Liver (tissue), 9 donors: ENCODE results near the gene SLC12A3. TPM values are rescaled to one million over a fixed set of nuclear protein-coding genes. Genes with fewer than 3 reads are reported as not detected.

Experiments used
- DNase-seq: peaks from one replicate; pipeline ENCODE4 v3.0.0-alpha.2; 2017; ENCODE audit warnings: low spot score
- H3K27ac ChIP-seq, 2 donors: one replicate each; pipeline ENCODE4 v1.7.0; 2013; ENCODE audit warnings: inconsistent platforms in 2 of 2, low read length in 2 of 2, control low read depth in 1 of 2, low read depth in 1 of 2, mild to moderate bottlenecking in 1 of 2
- H3K27me3 ChIP-seq, 4 donors: one replicate each; pipeline versions ENCODE4 v1.6.1 to v1.7.0; 2013; ENCODE audit warnings: low read length in 3 of 4, inconsistent platforms in 1 of 4, mild to moderate bottlenecking in 1 of 4, moderate library complexity in 1 of 4; ENCODE audit not compliant: control insufficient read depth in 4 of 4, insufficient read depth in 4 of 4
- H3K36me3 ChIP-seq, 4 donors: one replicate each; pipeline versions ENCODE4 v1.6.1 to v1.7.0; 2013; ENCODE audit warnings: low read length in 3 of 4, mild to moderate bottlenecking in 3 of 4, low read depth in 1 of 4, moderate library complexity in 1 of 4; ENCODE audit not compliant: control insufficient read depth in 4 of 4, insufficient read depth in 3 of 4
- H3K4me1 ChIP-seq, 4 donors: one replicate each; pipeline versions ENCODE4 v1.6.1 to v1.7.0; 2013; ENCODE audit warnings: low read length in 3 of 4, mild to moderate bottlenecking in 3 of 4, moderate library complexity in 1 of 4; ENCODE audit not compliant: control insufficient read depth in 4 of 4, insufficient read depth in 4 of 4
- H3K4me3 ChIP-seq, 3 donors: one replicate each; pipeline versions ENCODE4 v1.6.1 to v1.7.0; 2013; ENCODE audit warnings: low read length in 3 of 3, control low read depth in 1 of 3, low read depth in 1 of 3, mild to moderate bottlenecking in 1 of 3
- H3K9ac ChIP-seq, 2 donors: one replicate each; pipeline ENCODE4 v1.7.0; 2013; ENCODE audit warnings: low read length in 2 of 2, mild to moderate bottlenecking in 2 of 2, moderate library complexity in 2 of 2, control low read depth in 1 of 2, low read depth in 1 of 2
- H3K9me3 ChIP-seq, 4 donors: one replicate each; pipeline versions ENCODE4 v1.6.1 to v1.7.0; 2013; ENCODE audit warnings: low read length in 3 of 4; ENCODE audit not compliant: control insufficient read depth in 4 of 4
- EGR1 ChIP-seq, 2 donors: IDR thresholded peaks; 2 replicates each; pipeline ENCODE4 v1.6.1; 2016 to 2018; ENCODE audit warnings: antibody characterized with exemption in 2 of 2, low read depth in 2 of 2
- FOXA1 ChIP-seq: IDR thresholded peaks from 2 replicates; pipeline ENCODE4 v1.6.1; 2016; ENCODE audit warnings: antibody characterized with exemption
- FOXA2 ChIP-seq: IDR thresholded peaks from 2 replicates; pipeline ENCODE4 v1.6.1; 2016; ENCODE audit warnings: antibody characterized with exemption
- GABPA ChIP-seq, 2 donors: IDR thresholded peaks in 1 of 2; conservative IDR thresholded peaks in 1 of 2; 2 replicates each; pipeline ENCODE4 v1.6.1; 2016; ENCODE audit warnings: antibody characterized with exemption in 2 of 2, mild to moderate bottlenecking in 1 of 2, moderate library complexity in 1 of 2
- HNF4A ChIP-seq, 2 donors: conservative IDR thresholded peaks; 2 replicates each; pipeline ENCODE4 v1.6.1; 2016; ENCODE audit warnings: antibody characterized with exemption in 2 of 2, mild to moderate bottlenecking in 2 of 2
- JUND ChIP-seq, 2 donors: IDR thresholded peaks; 2 replicates each; pipeline ENCODE4 v1.6.1; 2016; ENCODE audit warnings: antibody characterized with exemption in 2 of 2
- RAD21 ChIP-seq, 2 donors: IDR thresholded peaks; 2 replicates each; pipeline ENCODE4 v1.6.1; 2016; ENCODE audit warnings: antibody characterized with exemption in 2 of 2, mild to moderate bottlenecking in 2 of 2
- RXRA ChIP-seq, 2 donors: IDR thresholded peaks; 2 replicates each; pipeline ENCODE4 v1.6.1; 2017 to 2018; ENCODE audit warnings: antibody characterized with exemption in 2 of 2, mild to moderate bottlenecking in 1 of 2
- TAF1 ChIP-seq: conservative IDR thresholded peaks from 2 replicates; pipeline ENCODE4 v1.6.1; 2016; ENCODE audit warnings: antibody characterized with exemption, mild to moderate bottlenecking
- YY1 ChIP-seq: IDR thresholded peaks from 2 replicates; pipeline ENCODE4 v1.6.1; 2016; ENCODE audit warnings: antibody characterized with exemption, mild to moderate bottlenecking
- ZBTB33 ChIP-seq: IDR thresholded peaks from 2 replicates; pipeline ENCODE4 v1.6.1; 2016; ENCODE audit warnings: antibody characterized with exemption
- WGBS: extraction: QIAGEN DNeasy Blood & Tissue Kit; methylation state at CpG from one replicate; pipeline ENCODE4 v1.1.7; 2013; 5-methylcytosine and 5-hydroxymethylcytosine counted together
- polyA plus RNA-seq, 2 donors: library from polyadenylated mRNA; stranded (reverse) in 1 of 2; unstranded in 1 of 2; fragments of 200-250 nt in 1 of 2; fragments of >200 nt in 1 of 2; fragmentation: Nextera tagmentation in 1 of 2; extraction: Ambion mirVana in 1 of 2; gene quantifications; one replicate each; pipeline versions ENCODE4 v1.2.1 to v1.2.3, GENCODE V29; 2013 to 2015
- total RNA-seq, 2 donors: library from RNA; depleted of rRNA; stranded (reverse); fragments of >200 nt; gene quantifications; one replicate each; pipeline ENCODE4 v1.2.3, GENCODE V29; 2014
- TF ChIP-seq, protein P1 (sequence below): IDR thresholded peaks from 2 replicates; pipeline ENCODE4 v1.6.1; 2016; ENCODE audit warnings: antibody characterized with exemption
- TF ChIP-seq, protein P2 (sequence below): IDR thresholded peaks from 2 replicates; pipeline ENCODE4 v1.6.1; 2016; ENCODE audit warnings: antibody characterized with exemption
- TF ChIP-seq, protein P3 (sequence below): fragments of 150-350 bp; IDR thresholded peaks from 2 replicates; pipeline ENCODE4 v1.5.1; 2017; ENCODE audit warnings: improper control_type of control experiment, low read depth, low read length; ENCODE audit not compliant: missing input control
- donor health status: healthy.
- donor health status: healthy.
- donor health status: healthy.
- donor health status: healthy.
- donor health status: healthy.

SLC12A3 gene
- total and polyA plus RNA-seq, 4 donors, result 0.09 TPM; not detected in 3

- H3K27me3 ChIP-seq, result no peaks in the 10 kb centered on the region
- TF ChIP-seq, protein P1, sequence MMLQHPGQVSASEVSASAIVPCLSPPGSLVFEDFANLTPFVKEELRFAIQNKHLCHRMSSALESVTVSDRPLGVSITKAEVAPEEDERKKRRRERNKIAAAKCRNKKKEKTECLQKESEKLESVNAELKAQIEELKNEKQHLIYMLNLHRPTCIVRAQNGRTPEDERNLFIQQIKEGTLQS, result no peak
- no peak for TF ChIP-seq EGR1 (IDR thresholded peaks at IDR 0.05; ENCODE audit: low read depth in 2 of 2)
- H3K36me3 ChIP-seq, result peaks cover 2 to 6% (median 3%) of the 10 kb centered on the region in 4 donors
- DNase-seq, result no peak
- H3K9ac ChIP-seq, result no peak overlapping the region
- WGBS, result 94% methylated on average over 12 of the region's 12 CpGs
- no peak overlapping the region for H3K4me3 ChIP-seq
- no peaks in the 10 kb centered on the region for H3K9me3 ChIP-seq
- no peaks in the 10 kb centered on the region for H3K4me1 ChIP-seq
- no peak overlapping the region for H3K27ac ChIP-seq
Observed at GRCh38 chr16:56823081-56823733, 41.8 kb upstream of the SLC12A3 start.

- Histone ChIP-seq H3K9me3 (no peaks in the 10 kb centered on the region), H3K27me3 (no peaks in the 10 kb centered on the region), H3K36me3 (peaks cover 2 to 7% (median 6%) of the 10 kb centered on the region in 4 donors), H3K4me1 (no peaks in the 10 kb centered on the region), H3K27ac (no peak overlapping the region), H3K9ac (no peak overlapping the region), H3K4me3 (no peak overlapping the region)
- 76% methylated on average over 3 of the region's 3 CpGs for WGBS
- no peak for TF ChIP-seq TAF1
- peak in 1 of 2 donors; percentile 35 for TF ChIP-seq RAD21 (IDR thresholded peaks at IDR 0.05)
- no peak for DNase-seq
Observed at GRCh38 chr16:56824331-56824730, 40.7 kb upstream of the SLC12A3 start.

DNA sequence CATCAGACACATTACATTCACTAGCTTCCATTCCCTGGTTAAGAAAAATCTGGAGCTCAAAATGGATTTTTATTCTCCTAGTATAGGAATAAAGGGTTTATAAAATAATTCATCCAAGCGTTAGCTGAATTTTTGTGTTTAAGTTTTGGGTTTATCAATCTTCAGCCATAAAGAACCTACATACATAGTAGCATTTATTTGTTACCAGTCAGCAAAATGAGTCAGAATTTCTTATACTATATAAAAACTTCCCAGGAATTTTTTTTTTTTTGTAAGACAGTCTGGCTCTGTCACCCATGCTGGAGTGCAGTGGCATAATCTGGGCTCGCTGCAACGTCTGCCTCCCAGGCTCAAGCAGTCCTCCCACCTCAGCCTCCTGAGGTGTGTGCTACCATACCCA lies 40.2 kb upstream of the SLC12A3 start:
- H3K27me3 ChIP-seq, result no peaks in the 10 kb centered on the region
- no peak overlapping the region for H3K4me3 ChIP-seq
- peaks cover 0 to 10% (median 6%) of the 10 kb centered on the region in 4 donors for H3K36me3 ChIP-seq
- no peak overlapping the region for H3K9ac ChIP-seq
- no peaks in the 10 kb centered on the region for H3K4me1 ChIP-seq
- no peaks in the 10 kb centered on the region for H3K9me3 ChIP-seq
- 93% methylated on average over 3 of the region's 3 CpGs for WGBS
- DNase-seq, result no peak
- TF ChIP-seq EGR1 (IDR thresholded peaks at IDR 0.05; ENCODE audit: low read depth in 2 of 2), result no peak
- TF ChIP-seq, protein P2, sequence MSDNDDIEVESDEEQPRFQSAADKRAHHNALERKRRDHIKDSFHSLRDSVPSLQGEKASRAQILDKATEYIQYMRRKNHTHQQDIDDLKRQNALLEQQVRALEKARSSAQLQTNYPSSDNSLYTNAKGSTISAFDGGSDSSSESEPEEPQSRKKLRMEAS, result no peak
- no peak overlapping the region for H3K27ac ChIP-seq

GRCh38 chr16:56825826-56826225 lies 39.2 kb upstream of the SLC12A3 start:
- Histone ChIP-seq H3K4me3 (no peak overlapping the region), H3K9ac (no peak overlapping the region), H3K27ac (no peak overlapping the region), H3K4me1 (no peaks in the 10 kb centered on the region), H3K36me3 (peaks cover 0 to 10% (median 6%) of the 10 kb centered on the region in 4 donors), H3K27me3 (no peaks in the 10 kb centered on the region), H3K9me3 (no peaks in the 10 kb centered on the region)
- no peak for DNase-seq
- TF ChIP-seq RXRA (IDR thresholded peaks at IDR 0.05), result no peak
- no peak for TF ChIP-seq FOXA2
- TF ChIP-seq, protein P2, result no peak
- no peak for TF ChIP-seq YY1
- no peak for TF ChIP-seq FOXA1
- no peak for TF ChIP-seq HNF4A (conservative IDR thresholded peaks at IDR 0.05)
- TF ChIP-seq, protein P3, sequence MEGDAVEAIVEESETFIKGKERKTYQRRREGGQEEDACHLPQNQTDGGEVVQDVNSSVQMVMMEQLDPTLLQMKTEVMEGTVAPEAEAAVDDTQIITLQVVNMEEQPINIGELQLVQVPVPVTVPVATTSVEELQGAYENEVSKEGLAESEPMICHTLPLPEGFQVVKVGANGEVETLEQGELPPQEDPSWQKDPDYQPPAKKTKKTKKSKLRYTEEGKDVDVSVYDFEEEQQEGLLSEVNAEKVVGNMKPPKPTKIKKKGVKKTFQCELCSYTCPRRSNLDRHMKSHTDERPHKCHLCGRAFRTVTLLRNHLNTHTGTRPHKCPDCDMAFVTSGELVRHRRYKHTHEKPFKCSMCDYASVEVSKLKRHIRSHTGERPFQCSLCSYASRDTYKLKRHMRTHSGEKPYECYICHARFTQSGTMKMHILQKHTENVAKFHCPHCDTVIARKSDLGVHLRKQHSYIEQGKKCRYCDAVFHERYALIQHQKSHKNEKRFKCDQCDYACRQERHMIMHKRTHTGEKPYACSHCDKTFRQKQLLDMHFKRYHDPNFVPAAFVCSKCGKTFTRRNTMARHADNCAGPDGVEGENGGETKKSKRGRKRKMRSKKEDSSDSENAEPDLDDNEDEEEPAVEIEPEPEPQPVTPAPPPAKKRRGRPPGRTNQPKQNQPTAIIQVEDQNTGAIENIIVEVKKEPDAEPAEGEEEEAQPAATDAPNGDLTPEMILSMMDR, result no peak
- TF ChIP-seq GABPA (IDR thresholded peaks at IDR 0.05 in 1 of 2, conservative IDR thresholded peaks at IDR 0.05 in 1 of 2), result no peak
- no peak for TF ChIP-seq JUND (IDR thresholded peaks at IDR 0.05)
- no peak for TF ChIP-seq ZBTB33
- TF ChIP-seq, protein P1, result no peak
